ENCODE results near the gene ACOT11. TPM values are rescaled to one million over a fixed set of nuclear protein-coding genes. Genes with fewer than 3 reads are reported as not detected.

Gene ACOT11
- total RNA-seq, 1 donor from 2014 or later = 54.0 TPM

DNA sequence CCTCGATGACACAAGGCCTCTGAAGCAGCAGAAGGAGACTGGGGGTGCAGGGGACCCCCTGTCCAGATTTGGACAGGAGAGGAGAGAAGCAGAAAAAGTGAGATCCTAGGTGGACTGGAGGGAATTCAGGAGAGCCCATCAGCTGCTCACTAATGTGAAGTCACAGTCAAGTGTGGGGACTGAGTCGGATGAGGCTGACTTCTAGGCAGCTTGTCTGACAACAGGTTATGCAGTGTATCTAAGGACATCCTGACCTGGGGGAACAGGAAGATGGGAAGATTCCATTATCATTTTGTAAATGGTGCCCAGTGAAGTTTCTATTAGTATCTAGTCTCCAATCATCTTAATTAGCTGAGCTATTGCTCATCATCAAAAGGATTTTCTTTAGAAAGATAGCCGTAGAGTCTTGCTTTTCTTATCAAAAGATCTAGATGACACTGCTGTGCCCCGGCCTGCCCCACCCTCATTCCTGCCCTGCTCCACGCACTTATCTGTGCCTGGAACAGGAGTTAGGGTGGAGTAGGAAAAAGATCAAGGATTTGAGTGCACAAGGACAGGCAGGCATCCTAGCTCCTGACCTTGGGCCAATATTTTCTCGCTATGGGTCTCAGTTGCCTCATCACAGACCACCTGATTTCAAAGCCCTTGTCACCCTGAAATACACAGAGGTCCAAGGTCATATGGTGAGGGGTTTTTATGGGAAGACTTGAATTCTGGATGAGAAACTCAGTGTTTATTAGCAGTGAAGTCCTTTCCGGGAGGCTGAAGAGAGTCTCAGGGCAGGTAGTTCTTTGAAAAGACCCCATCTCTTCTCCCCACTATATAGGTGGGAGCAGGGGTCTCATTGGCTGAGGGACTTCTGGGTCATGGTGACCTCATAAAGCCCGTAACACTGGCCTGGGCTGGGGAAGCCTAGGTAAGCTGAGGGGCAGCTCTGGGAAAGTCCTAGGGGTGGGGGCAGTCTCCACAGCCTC, 93.1 kb downstream of the ACOT11 start, which contains the start of gene MROH7:
TSS of gene MROH7 (plus strand) at position 924 of the 974 bp plus-strand sequence. CDS start 11,141 bp downstream, outside the sequence.
- DNase-seq (ENCODE audit: low read depth) = no peak

DNA sequence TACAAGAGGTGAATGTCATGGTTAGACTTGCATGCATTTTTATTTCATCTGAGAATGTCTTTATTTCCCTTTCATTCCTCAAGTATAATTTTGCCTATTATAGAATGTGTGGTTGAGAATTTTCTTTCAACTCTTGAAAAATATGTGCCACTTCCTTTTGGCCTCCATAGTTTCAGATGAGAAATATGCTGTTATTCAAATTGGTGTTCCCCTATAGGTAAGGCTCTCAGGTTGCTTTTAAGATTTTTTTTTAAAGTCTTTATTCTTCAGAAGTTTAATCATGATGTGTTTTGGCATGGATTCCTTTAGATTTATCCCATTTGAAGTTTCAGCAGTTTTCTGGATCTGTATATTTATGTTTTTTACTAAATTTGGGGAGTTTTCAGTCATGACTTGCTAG, 95.7 kb downstream of the ACOT11 start:
- no peak for DNase-seq (ENCODE audit: low read depth)

DNA sequence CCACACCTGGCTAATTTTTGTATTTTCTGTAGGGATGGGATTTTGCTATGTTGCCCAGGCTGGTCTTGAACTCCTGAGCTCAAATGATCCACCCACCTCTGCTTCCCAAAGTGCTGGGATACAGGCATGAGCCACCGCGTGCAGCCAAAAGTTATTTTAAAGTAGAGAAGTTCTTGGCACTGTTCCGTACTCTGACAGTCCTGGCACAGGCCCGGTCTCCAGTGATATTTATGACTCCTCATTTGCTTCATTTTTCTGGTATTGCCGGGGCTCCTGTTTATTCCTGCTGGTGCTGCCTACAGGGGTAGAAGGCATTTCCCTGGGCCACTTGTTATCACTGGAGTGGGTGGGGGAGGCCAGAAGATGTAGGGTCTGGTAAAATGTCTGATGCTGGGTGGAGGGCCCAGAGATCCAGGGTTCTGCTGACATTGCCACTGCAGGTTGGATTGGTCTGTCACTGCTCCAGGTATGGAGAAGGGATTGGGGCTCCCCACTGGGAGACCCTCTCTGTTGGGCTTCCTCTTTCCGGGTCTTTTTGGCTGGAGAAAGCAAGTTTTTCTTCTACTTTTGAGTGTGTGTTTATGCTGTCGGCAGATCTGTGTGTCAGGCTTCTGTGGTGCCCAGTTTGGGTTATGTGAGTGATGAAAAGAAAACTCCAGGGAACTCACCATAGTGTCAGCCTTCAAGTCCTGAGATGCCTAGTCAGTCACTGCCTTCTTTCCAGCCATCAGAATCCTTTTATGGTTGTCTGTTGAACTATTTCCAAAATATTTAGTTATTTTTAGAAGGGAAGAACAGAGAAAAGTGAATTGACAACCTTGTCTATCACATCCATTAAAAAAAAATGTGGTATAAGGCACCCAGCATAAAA, 98.0 kb downstream of the ACOT11 start:
- no peak for DNase-seq (ENCODE audit: low read depth)

DNA sequence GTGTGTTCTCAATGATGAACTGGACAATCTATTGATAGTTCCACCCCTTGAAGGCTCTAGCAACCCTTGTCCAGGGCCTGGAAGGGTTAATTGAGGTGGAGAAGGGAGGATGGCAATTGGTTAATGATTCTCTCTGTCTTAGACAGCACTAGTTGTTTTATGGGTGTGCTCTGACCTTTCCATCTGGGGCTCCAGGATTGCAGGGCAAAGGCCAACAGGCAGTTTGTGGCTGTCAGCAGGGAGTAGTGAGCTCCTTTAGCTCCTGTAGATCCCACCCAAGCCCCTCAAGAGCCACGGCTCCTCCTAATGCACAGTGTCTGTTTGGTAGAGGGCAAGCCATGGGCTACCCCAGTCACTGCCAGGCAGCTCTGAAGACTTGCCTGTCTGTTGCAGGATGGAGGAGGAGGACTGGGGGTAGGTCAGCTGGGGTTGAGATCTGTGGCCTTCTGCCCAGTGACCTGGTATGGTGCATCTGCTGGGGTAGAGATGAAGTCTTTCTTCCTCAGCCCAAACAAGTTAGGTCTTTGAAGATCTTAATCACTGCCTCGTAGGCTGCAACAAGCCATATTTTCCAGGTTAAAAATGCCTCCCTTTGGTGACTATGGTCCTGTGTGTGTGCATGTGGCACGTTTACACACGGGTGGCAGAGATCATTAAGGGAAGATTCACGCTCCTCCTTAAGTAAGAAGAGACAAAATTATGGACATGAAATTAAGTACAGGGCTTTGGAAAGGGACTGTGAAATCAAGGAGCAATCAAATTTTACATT, 101.3 kb downstream of the ACOT11 start:
- DNase-seq (ENCODE audit: low read depth) = no peak

DNA sequence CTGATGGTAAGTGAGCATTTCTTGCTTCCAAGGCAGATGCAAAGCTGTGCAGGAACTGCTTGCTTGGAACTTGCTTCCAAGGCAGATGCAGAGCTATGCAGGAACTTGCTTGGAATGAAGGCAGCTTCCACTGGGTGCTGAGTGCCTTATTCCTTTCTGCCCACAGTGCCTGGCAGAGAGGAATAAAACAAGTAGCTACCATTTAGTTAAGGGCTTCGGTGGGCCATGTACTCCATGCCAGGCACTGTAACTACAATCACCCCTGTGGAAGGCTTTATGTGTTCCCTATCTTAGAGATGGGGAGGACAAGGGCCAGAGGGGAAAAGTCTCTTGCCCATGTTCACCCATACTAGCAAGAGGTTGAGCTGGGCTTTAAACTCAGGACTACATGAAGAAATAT, 101.9 kb downstream of the ACOT11 start:
- DNase-seq (ENCODE audit: low read depth) = no peak

DNA sequence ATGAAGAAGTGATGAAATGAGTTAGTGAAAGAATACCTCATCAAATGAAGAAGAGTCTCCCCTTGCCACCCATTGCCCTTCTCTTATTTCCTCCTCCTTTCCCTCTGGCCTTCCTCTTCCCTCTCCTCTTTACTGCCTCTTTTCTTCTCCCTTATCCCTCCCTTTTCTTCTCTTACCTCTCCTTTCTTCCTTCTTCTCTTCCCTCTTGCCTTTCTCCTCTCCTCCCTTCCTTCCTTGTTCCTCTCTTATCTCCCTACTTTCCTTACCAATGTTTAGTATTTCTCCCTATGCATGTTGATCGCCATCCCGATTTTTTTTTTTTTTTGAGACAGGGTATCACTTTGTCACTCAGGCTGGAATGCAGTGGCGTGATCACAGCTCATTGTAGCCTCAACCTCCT, 102.4 kb downstream of the ACOT11 start:
- no peak for DNase-seq (ENCODE audit: low read depth)

DNA sequence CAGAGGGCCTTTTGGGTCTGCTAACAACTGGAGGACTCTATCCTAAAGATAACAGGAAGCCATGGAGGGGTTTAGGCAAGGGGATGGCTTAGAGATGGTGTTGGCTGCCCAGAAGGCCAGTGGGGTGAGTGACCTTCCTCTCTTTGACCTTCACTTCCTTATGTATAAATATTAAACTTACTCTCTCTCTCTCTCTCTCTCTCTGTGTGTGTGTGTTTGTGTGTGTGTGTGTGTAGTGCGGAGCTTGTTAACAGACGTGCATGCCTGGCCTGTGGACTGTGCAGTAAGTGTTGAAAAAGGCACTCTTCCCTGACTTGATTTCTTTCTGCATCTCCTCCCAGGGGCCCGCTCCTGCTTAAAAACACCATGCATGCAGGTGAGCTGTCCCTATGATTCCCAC, 103.6 kb downstream of the ACOT11 start:
- DNase-seq (ENCODE audit: low read depth) = no peak

DNA sequence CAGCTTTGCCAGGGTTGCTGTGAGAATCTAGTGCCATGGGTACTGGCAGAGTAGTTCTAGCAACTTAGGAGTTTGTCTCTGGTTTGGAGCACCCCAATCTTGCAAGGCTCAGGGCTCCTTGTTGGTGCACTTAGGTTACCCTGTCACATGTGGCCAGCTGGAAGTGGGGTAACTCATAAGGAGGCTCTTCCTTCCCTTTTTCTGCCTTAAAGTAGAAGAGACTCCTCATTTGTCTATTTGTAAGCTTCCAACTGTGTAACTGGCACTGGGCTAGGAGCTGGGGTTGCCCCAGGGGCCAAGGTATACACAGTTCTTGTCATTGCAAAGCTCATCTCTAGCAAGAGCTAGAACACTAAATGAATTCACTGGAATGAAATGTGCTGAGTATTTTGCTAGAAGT, 104.1 kb downstream of the ACOT11 start:
- DNase-seq (ENCODE audit: low read depth) = no peak

DNA sequence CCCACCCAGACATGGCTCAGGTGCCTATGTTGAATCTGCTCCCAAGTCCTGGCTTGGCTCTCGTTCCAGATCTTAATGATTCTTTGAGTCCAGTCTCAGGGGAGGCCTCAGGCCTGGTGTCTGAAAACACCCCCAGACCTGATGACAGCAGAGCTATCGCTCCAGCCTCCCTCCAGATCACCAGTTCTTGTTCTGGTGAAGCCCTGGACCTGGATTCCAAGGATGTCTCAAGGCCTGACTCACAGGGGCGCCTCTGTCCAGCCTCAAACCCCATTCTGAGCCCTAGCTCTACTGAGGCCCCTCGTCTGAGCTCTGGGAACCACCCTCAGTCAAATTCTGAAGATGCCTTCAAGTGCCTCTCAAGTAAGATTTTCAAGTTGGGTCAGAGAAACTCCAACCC, 105.0 kb downstream of the ACOT11 start:
- DNase-seq (ENCODE audit: low read depth) = peak; percentile 15

DNA sequence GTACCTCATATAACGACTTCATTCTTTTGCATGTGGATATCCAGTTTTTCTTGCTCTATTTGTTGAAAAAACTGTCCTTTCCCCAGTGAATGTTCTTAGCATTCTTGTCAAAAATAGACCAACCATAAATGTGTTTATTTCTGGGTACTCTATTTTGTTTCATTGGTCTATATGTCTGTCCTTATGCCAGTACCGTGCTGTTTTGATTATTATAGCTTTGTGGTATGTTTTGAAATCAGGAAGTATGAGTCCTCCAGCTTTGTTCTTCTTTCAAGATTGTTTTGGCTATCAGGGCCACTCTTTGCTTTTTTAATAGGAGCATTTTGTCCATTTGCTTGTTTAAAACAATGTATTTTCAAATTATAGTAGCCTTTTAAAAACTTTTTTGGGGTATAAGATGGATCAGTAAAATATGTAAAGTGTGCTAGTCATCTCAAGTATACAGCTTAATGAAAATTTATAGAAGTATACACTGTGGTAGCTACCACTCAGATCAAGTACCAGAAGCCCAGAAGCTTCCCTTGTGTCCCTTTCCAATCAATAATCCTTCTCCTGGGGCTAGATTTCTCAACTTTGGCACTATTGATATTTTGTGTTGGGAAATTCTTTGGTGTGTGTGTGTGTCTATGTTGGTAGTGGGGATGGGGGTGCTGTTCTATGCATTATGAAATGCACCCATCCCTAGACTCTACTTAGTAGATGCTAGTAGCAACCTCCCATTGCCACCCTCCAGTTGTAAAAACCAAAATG, 110.3 kb downstream of the ACOT11 start:
- DNase-seq (ENCODE audit: low read depth) = no peak

Other genes starting within 250 kb of the ACOT11 start
- 15.3 and 21.8 TPM in 2 replicates for gene SSBP3, start 141.8 kb upstream of the ACOT11 start, total RNA-seq
- not detected in 2 replicates for gene FAM151A, start 75.3 kb downstream of the ACOT11 start, total RNA-seq
- 1.2 and 3.7 TPM in 2 replicates for gene MROH7, start 93.6 kb downstream of the ACOT11 start, total RNA-seq
- gene TTC4, start 167.6 kb downstream of the ACOT11 start, total RNA-seq = 23.5 and 29.7 TPM in 2 replicates
- 7.2 and 8.0 TPM in 2 replicates for gene PARS2, start 216.3 kb downstream of the ACOT11 start, total RNA-seq

All from myocyte (in vitro differentiated cells).